ENCODE data around the gene SLC38A8.

The SLC38A8 gene

DNA sequence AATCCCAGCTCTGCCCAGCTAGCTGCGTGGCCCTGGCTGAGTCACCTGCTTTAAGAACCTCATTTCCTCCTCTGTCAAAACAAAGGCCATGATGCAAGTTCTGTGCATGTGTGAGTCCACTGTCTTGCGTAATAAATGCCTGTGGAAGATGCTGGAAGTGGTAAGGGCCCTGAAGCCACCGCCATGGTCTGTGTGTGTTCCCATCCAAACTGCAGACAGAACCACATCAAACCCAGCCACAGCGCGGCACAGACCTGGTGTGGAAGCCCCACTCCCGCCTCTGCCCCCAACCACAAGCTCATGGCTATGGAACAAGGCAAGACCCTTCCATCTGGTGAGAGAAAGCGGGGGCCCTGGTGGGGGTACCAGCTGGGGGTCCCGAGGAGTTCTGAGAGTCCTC is 48.5 kb downstream of the SLC38A8 start:
- DNase-seq = no peak

DNA sequence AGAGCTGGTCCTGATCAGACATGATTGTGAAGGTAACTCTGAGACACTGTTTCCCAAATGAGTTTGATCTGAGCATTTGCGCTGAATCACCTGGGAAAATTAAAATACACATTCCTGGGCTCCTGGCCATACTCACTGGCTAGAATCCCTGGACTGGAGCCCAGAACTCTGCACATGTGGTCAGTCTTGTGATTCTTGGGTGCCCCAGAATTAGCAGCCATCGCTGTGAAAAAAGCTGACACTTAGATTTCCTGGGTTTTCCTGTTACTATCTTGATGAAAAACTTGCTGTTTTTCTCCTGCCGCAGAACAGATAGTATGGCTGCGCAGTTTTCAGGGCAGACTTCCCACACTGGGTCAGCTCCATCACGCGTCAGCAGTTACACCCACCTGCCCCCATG is 50.0 kb downstream of the SLC38A8 start:
- no peak for DNase-seq

DNA sequence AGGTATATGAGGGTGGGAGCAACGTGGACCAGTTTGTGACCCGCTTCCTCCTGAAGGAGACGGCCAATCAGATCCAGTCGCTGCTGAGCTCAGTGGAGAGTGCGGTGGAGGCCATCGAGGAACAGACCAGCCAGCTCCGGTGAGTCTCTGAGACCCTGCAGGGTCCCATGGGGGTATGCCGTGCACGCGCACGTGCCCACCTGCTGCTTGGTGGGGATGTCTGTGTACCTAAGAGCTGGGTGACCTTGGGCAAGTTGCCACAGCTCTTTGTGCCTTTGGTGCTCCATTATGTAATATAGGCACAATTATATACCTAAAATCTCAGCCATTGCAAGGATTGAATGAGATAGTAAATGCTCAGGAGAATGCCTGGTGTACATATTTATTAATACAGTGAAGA is 52.1 kb downstream of the SLC38A8 start:
- DNase-seq = no peak

DNA sequence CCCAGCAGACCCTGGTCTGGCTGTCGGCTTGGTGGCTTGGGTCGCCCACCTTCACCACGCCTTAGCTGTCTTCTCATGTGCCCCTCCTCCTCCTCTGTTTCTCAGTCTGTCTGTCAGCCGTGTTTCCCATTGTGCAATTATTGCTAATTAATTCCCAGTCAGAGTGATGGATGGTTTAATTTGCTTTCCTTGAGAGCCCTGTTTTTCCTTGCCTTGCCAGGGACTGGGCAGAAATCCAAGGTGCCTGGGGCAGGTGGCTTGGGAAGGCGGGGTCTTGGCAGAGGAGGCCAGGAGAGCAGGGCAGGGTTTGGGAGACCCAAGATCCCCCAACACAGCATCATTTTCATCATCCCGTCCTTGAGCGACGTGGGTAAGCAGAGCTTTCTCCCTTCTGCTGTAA is 53.3 kb downstream of the SLC38A8 start:
- no peak for DNase-seq

DNA sequence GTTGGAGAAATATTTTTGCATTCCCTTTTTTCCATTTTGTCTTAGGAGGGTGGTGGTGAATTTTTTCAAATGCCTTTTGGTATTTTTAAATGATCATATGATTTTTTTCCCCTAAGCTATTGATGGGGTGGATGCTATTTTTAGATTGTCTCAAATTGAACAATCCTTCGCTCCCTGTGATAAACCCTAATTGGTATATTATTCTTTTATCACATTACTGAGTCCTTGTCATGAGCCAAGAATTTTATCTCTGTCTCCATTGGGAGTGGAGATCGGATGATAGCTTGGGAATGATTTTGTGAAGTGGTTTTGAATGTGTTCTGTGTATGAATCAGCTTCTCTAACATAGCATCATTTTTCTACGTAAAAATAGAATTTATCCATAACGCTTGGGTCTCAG is 59.1 kb downstream of the SLC38A8 start:
- DNase-seq = no peak

DNA sequence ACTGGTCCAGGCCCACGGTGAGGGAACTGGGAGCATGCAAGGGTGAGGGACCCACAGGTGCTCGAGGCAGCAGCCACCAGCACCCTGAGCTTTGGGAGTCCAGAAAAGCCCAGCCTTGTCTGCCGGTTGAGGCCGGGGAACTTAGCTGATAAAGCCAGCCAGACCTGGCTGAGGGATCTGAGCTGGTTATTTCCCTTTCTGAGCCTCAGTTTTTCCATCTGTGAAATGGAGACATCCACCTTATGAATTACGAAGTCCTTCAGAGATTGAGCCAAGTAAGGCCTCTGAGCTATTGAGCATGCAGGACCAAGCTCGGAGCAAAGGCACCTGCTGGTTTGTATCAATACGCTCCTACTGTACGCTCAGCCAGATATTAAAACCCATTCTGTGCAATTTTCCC is 60.8 kb downstream of the SLC38A8 start:
- no peak for DNase-seq

DNA sequence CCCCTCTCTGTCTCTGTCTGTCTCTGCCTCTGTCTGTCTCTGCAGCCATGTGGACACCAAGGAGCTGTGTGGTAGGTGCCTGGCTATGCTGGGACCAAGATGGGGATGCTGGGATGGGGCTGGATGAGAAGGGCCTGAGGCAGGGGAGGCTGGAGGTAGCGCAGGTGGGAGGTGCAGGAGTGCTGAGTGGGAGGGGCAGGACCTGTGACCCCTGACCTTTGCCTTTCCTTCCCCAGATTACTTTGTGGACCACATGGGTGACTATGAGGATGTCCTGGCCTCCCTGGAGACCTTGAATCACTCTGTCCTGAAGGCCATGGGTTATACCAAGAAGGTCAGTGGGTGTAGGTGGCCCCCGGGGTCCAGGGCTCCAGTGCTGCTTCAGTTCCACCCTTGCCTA is 61.8 kb downstream of the SLC38A8 start:
- no peak for DNase-seq

DNA sequence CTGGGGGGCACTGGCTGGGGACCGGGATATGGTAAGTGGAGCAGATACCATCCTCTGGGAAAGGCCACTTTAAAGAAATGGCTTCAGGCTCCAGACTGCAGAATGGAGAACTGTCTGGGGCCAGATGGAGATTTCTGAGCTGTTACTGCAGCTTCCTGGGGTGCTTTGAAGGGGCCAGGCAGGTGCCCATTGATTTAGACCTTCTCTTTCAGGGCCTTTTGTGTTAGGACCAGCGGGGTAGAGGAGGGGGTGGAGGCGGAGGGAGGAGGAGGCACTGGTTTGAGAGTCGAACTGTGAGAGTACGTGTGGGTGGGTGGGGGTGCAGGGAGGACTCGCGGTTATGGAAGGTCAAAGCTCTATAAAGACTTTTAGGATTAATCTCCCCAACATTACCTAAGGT is 63.2 kb downstream of the SLC38A8 start:
- no peak for DNase-seq

DNA sequence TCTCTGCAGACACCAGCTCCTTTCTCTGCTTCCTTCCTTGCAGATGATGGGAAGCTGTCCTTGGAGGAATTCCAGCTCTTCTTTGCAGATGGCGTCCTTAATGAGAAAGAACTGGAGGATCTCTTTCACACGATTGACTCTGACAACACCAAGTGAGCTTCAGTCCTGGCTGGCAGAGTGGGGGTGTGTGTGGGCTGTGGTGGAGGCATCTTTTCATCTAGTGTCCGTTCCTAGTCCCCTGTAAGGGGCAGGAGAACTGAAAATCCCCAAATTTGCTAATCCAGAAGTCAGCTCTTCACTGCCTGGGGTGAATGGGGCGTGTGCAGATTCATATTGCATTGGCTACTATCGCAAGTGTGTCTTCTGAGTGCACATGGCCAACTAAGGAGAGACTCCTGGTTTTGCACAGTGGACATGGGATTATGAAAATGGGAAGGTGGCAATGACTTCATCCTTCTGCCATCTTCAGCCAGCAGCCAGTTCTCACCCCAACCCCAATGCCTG is 64.1 kb downstream of the SLC38A8 start:
- DNase-seq = no peak

DNA sequence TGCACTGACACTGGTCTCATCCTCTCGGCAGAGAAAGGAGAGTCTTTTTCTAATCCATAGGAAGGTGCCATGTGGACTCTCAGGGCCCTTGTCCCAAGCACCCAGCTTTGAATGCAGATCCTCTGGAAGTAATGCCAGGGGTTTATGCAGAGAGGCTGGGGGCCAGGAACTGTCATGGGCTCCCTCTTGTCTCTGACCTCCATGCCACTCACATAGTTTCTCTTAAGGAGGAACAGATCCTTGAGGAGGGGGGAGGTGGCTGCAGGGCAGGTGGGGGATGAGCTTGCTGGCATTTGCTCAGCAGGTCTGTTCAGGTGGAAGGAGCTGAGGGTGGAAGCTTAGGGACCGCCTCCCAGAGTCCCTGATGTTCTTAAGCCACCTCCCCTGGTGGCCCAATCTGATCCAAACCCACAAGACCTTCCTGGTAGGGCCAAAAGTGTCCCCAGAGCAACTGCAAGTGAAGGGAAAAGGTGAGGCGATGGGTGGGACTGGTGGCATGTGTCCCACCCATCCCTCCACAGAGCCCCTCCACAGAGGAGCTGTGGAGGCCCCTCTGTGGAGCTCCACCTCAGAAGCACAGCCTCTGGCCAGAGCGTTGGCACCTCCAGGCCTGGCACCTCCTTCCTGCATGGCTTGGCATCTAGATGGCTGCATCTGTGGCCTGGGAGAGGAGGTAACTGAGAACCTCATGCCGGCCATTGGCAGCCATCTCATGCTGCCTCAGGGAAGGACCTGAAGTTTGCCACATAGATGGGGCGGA is 65.4 kb downstream of the SLC38A8 start:
- no peak for DNase-seq

DNA sequence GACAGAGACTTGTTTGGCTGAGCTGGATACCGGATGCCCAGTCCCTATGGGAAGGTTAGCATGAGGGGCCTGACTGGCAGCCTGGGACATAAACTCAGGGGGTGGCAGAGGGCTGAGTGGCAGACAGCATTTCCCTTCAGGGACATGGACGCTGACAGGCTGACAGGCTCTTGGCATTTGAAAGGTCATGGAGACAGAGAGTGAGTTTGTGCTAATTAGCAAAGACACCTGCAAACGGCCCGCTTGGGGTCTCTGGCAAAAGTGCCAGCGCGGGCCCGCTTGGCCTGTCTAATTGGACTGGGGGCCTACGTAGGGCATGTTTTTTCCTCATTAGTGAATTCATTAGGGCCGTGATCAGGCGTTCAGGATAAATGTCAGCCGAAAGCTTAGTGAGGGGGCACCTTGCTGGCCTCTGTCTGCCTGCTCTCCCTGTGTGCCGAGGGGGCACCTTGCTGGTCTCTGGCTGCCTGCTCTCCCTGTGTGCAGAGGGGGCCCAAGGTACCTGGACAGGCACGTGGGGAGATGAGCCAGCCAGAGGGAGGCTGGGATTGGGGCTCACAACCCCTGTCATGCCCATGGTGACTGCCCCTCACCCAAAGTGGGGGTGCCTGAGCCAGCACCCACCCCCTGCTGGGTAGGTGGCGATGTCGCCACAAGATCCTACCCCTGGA is 66.9 kb downstream of the SLC38A8 start:
- no peak for DNase-seq

DNA sequence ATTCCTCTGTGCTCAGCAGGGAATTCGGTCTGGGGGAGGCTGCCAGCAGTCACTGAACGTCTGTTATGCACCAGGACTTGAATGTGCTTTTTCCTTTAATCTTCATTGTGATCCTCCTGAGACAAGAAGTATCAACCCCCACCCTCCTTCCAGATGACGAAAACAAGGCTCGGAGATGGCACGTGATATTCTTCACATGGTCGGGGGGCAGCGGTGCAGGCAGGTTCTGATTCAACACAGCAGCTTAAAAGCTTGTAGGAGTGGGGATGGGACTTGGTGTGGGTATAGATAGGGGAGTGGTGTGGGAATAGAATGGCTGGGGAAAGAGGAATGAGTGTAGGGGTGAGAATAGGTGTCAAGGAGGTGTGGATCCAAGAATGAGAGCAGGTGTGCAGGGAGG is 68.1 kb downstream of the SLC38A8 start:
- DNase-seq = no peak

DNA sequence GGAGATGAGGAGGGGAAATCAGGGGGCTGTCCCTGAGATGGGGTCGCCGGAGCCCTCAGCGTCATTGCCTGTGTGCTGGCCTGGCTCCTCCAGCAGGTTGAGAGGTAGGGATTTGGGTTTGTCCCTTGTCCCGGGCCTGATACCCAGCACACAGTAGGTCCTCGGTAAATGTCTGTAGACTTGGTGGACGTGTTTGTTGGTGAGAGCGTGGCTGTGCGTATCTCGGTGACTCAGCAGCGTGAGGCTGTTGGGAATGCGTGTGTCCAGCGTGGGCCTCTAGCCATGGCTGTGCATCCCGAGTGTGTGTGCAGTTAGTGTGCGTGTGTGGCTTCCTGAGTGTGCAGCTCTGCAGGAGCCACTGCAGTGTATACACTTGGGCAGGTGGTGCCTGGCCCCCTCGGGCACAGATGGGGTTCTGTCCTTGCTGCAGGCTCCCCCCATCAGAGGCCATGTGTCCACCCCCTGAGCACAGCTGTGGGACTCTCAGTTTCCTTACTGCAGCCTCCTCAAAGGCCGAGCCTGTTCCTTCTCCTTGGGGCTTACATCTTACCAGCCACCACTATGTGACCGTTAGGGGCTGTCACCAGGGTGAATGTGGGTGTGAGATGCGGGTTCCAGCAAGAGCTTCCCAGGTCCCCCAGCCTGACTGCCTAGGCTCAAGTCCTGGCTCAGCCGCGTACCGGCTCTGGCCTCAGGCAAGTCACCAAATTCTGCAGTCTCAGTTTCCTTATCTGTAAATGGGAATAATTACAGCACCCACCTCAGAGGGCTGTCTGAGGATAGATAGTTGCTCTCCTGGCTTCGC is 68.8 kb downstream of the SLC38A8 start:
- DNase-seq = no peak

DNA sequence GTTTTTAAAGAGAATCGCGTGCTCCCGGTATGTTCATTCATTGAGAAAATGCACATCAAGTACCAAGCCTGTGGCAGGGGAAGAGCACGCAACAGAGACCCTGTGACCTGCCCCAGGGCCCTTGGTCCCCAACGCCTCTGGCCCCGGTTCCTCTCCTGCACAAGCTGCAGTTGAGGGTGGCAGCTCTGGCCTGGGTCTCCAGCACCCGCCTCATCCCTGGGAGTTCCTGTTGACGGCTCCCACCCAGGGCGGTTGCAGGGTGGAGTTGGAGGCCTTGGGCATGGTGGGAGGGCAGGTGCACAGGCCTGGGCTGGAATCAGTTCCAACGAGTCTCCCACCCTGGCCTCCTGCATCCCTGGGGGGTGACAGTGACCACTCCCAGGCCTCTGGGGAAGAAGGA is 69.5 kb downstream of the SLC38A8 start:
- no peak for DNase-seq

DNA sequence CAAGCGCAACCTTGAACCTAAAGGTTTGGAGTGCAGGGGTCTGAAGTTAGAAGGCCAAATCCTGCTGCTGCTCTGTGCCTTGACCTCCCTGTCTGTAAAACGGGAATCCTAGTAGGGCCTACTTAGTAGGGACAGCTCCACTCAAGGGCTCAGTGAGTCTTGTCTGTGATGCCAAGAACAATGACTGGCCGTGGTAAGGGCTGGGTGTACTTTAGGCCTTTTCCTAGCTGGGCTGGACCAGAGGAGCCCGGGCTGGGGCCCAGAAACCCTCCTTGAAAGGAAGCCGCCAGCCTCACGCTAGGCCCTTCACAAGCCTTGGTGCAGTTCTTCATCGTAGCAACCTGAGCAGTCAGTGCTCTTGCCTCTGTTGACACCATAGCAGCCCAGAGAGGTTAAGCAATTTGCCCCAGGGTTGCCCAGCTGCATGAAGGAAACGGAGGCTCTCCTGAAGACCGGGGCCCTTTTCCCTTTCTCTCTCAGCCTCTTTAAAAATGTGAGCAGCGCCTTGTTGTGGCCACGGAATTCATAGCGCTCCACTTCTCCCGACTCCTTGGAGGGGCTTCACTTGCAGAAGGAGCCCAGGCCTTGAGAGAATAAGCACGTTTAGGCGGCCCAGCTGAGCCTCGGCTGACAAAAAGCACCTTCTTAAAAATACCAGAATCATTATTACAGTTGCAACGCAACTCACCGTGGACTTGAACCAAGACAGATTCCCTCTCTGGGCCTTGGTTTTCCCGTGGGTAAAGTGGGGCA is 70.2 kb downstream of the SLC38A8 start:
- no peak for DNase-seq

DNA sequence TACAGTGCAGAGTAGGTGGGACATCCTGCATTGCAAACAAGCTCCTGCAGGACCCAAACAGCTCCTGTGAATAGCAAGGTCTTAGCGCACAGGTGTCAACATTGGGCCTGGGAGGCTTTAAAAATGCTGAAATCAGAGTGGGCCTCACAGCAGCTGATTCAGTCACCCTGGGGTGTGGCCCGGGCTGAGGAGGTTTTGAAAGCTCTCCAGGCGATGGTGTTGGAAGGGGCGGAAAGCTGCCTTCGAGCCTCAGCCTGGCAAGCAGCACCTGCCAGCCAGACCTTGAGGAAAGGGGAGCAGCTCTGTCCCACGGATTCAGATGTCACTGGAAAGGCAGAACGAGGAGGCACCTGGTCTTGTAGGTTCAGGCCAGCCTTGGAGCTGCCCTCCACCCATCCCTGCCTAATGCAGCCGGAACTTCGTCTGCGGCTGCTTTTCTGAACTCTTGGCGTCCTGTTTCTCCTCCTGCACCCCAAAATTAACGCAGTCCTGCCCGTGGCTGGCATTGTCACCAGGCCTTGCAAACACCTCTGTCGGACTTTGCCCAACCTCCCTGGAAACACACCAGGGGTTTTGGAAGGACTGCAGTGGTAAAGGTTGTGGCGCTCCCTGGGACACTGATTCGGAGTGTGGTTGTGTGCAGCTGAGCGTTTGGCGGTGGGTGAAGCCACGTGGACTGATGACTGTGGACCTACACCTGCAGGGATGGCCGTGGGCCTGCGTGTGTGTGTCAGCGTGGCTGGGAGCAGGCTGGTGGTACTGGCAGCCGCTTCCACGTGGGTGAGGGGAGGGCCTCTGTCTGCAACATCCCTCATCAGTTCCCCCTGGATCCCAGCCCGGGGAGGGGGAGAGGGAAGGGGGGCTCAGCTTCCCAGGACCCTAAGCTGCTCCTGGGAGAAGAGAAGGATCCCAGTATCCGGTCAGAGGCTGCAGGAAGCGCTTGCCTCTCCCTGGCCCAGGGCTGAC is 71.1 kb downstream of the SLC38A8 start:
- no peak for DNase-seq

DNA sequence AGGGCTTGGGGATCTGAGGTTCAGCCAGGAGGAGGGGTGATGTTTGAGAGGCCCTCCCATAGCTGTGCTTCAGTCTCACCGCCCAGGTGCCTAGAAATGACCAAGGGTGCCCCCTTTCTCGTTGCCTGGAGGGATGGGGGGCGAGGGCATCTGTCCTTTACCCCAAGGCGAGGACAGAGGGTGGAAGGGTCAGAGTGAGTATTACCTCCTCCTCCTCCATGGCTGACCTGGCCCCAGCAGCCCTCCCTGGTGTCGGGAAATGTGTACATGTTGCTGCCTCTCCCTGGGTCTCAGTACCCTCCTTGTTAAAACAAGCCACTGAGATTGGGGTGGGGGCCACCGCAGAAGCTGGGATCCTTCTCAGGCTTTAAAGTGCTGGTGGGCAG is 72.2 kb downstream of the SLC38A8 start:
- no peak for DNase-seq

DNA sequence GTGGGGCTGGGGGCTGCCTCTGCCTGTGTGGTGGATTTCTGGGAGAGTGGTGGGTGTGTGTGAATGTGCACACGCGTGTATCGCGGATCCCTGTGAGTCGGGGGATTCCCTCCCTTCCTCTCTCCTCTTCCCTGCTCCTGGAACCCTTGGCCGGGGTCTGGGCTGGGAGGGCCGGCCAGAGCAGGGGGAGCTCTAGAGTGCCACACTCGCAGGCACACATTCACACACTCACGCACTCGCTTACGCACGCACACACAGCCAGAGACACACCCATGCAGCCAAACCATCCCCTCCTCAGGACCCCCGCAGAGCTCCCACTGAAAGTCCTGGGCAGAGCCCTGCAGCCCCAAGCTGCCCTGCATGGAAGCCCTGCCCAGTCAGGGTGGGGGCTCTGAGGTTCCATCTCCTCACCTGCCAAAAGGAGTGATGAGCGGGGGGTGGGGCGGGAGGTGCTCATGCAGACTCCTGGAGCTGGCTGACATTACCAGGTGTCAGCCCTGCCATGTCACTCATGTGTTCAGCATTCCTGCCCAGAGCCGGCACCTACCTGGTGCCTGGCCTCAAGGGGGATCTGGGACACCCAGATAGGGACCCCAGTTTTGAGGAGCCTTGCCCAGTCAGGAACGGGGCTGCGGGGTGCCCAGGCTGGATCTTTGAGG is 72.7 kb downstream of the SLC38A8 start:
- no peak for DNase-seq

DNA sequence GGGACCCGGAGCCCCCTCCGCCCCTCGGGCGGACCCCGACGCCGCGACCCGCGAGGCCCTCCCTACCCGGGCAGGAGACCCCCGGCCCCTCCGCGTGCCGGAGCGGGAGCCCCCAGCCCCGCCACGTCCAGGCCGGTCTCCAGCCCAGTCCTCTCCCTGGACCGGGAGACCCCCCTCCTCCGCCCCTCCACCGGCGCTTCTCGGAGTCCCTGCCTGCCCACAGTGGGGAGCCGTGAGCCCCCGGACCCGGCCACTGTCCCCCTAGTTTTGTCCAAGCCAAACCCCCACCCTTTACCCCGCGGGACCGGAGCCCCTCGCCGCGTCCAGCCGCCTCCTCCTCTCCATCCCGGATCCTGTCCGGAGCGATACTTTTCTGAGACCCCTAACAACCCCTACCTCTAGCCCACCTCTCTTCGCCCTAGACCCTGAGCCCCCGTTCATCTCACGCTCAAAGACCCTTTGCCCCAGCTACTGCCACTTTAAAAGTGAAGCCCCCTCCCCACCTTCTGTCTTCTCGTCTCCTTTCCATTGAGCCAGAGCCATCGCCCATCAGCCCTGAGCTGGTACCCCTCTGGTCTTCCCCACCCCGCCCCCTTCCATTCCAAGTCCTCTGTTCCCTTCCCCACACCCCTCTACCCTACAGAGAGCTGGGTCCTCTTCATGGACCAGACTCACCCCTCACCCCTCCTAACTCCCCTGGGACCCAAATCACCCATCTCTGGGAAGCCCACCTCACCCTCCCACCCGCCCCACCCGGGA is 73.5 kb downstream of the SLC38A8 start:
- no peak for DNase-seq

DNA sequence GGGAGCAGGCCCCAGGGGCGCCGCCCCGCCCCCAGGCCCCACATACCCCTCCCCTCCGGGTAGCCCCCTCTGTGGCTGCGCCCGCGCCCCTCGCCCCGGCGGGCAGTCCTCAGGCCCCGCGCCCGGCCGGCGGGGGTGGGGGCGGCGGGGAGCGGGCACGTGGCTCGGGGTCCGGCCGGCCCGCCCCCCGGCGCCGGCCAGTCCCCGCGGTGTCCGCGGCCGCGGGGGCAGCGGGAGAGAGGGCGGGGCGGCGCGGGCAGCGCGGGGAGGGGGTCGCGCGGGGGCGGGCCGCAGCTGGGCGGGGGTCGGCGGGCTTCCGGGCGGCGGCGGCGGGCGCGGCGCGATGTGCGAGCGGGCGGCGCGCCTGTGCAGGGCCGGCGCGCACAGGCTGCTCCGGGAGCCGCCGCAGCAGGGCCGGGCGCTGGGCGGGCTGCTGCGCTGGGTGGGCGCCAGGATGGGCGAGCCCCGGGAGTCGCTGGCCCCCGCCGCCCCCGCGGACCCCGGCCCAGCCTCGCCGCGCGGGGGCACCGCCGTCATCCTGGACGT is 74.2 kb downstream of the SLC38A8 start:
- DNase-seq = no peak
